GM10847 (cell line): ENCODE results near the gene RRAS.

Experiments
- POLR2A ChIP-seq: IDR thresholded peaks from 2 replicates; pipeline ENCODE4 v1.6.1; 2011; ENCODE audit not compliant: insufficient read length; ENCODE audit errors: extremely low read depth

Gene RRAS

GRCh38 chr19:49588365-49589122 lies 51.4 kb downstream of the RRAS start:
- no peak for TF ChIP-seq POLR2A

DNA sequence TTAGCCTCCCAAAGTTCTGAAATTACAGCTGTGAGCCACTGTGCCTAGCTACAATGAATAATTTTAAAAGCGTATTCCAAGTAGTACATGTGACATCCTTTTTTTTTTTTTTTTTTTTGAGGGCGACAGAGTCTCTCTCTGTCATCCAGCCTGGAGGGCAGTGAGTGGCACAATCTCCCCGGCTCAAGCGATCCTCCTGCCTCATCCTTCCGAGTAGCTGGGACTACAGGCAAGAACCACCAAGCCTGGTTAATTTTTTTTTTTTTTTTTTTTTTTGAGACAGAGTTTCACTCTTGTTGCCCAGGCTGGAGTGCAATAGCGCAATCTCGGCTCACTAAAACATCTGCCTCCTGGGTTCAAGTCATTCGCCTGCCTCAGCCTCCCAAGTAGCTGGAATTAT lies 52.7 kb downstream of the RRAS start:
- TF ChIP-seq POLR2A: no peak
